A549 (cell line): ENCODE data around the gene CTBP1.

Experiments
- CBX8 ChIP-seq: fragments of 200-600 bp; sonication (generic); IDR thresholded peaks from 2 replicates; pipeline ENCODE4 v1.6.1; 2016
- CEBPB ChIP-seq, 2 experiments: fragments of >200 bp in 1 of 2; sonication (Bioruptor Twin) in 1 of 2; formaldehyde crosslinking in 1 of 2; IDR thresholded peaks; 2 replicates each; pipeline ENCODE4 v1.6.1; 2012 to 2016
- CTCF ChIP-seq: fragments of >200 bp; sonication (Bioruptor Twin); formaldehyde crosslinking; IDR thresholded peaks from 3 replicates; pipeline ENCODE4 v1.5.1; 2016
- EP300 ChIP-seq, 2 experiments: fragments of >200 bp; sonication (Bioruptor Twin); formaldehyde crosslinking; IDR thresholded peaks; 2 replicates in 1 of 2; 3 replicates in 1 of 2; pipeline ENCODE4 v1.6.1; 2016 to 2017
- HEYL ChIP-seq: fragments of 250-450 bp; sonication (Bioruptor Pico); IDR thresholded peaks from 2 replicates; pipeline ENCODE4 v1.8.0; 2021; ENCODE audit warnings: mild to moderate bottlenecking, moderate library complexity
- JUN ChIP-seq, 2 experiments: fragments of >200 bp; sonication (Bioruptor Twin); formaldehyde crosslinking; IDR thresholded peaks; 2 replicates in 1 of 2; 3 replicates in 1 of 2; pipeline ENCODE4 v1.6.1; 2016 to 2017
- NFE2L2 ChIP-seq: fragments of 150-350 bp; conservative IDR thresholded peaks from 2 replicates; pipeline ENCODE4 v1.6.1; 2014; ENCODE audit warnings: low read length
- POLR2A ChIP-seq: IDR thresholded peaks from 2 replicates; pipeline ENCODE4 v1.6.1; 2012; ENCODE audit warnings: mild to moderate bottlenecking, low read length
- RAD21 ChIP-seq, 2 experiments: fragments of >200 bp in 1 of 2; sonication (Bioruptor Twin) in 1 of 2; formaldehyde crosslinking in 1 of 2; IDR thresholded peaks in 1 of 2; conservative IDR thresholded peaks in 1 of 2; 2 replicates in 1 of 2; 3 replicates in 1 of 2; pipeline ENCODE4 v1.6.1; 2012 to 2018; ENCODE audit warnings: inconsistent platforms in 1 of 2
- RARB ChIP-seq: fragments of 250-450 bp; sonication (Bioruptor Pico); IDR thresholded peaks from 2 replicates; pipeline ENCODE4 v1.8.0; 2021; ENCODE audit warnings: mild to moderate bottlenecking, moderate library complexity

- TF ChIP-seq JUN (IDR thresholded peaks at IDR 0.05) = no peak
- no peak for TF ChIP-seq CTCF
- TF ChIP-seq RAD21 (conservative IDR thresholded peaks at IDR 0.05 in 1 of 2, IDR thresholded peaks at IDR 0.05 in 1 of 2) = no peak
- TF ChIP-seq CBX8 = no peak
- no peak for TF ChIP-seq EP300 (IDR thresholded peaks at IDR 0.05)
- no peak for TF ChIP-seq CEBPB (IDR thresholded peaks at IDR 0.05)
- no peak for TF ChIP-seq NFE2L2
- no peak for TF ChIP-seq RARB (CRISPR knock-in tag)
- no peak for TF ChIP-seq POLR2A
- TF ChIP-seq HEYL (CRISPR knock-in tag) = no peak
These were observed 32.0 kb downstream of the CTBP1 start for GRCh38 chr4:1216869-1217294.
